HCT116 (cell line): ENCODE measurements around the gene TK1.

Experiments used
- TF ChIP-seq, protein P1 (sequence below), 3 experiments: fragments of 200-600 bp in 1 of 3; sonication (generic) in 1 of 3; IDR thresholded peaks in 2 of 3; conservative IDR thresholded peaks in 1 of 3; 2 replicates each; pipeline ENCODE4 v1.5.1; 2012 to 2017; ENCODE audit warnings: low read depth in 2 of 3, low read length in 2 of 3, antibody characterized with exemption in 1 of 3, borderline replicate concordance in 1 of 3, control low read depth in 1 of 3, mild to moderate bottlenecking in 1 of 3, mixed read lengths in 1 of 3, mixed run types in 1 of 3, moderate library complexity in 1 of 3; ENCODE audit not compliant: insufficient read depth in 1 of 3
- TF ChIP-seq, protein P2 (sequence below): IDR thresholded peaks from 2 replicates; pipeline ENCODE4 v1.6.1; 2012
- TF ChIP-seq, protein P3 (sequence below): IDR thresholded peaks from 2 replicates; pipeline ENCODE4 v1.6.1; 2012; ENCODE audit warnings: low read depth

DNA sequence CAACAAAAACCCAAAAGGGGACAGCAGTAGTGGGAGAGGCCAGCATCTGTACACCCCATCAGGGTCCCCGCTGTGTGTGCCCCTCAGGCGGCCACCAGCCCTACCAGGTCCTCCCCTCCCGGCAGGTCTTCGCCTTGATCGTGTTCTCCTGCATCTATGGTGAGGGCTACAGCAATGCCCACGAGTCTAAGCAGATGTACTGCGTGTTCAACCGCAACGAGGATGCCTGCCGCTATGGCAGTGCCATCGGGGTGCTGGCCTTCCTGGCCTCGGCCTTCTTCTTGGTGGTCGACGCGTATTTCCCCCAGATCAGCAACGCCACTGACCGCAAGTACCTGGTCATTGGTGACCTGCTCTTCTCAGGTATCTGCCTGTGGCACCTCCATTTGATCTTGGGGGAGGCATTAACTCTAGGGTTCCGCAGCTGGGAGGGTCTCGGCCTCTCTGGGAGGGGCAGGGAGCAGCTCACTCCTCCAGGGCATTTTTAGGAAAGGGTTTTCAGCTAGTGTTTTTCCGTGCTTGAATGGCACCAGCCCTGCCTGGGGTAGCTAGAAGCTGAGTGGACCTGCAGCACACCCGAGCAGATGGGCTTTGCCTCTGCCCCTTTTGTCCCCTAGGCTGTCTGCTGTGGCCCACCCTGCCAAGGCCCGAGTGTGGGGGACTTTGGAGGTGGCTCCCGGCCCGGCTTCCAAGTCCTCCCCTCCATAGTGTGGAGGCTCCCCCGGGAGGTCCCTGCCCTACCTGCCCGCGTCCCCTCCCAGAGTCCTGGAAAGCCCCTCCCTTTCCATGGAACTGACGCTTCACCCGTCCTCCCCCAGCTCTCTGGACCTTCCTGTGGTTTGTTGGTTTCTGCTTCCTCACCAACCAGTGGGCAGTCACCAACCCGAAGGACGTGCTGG is 15.9 kb downstream of the TK1 start:
- TF ChIP-seq, protein P1, sequence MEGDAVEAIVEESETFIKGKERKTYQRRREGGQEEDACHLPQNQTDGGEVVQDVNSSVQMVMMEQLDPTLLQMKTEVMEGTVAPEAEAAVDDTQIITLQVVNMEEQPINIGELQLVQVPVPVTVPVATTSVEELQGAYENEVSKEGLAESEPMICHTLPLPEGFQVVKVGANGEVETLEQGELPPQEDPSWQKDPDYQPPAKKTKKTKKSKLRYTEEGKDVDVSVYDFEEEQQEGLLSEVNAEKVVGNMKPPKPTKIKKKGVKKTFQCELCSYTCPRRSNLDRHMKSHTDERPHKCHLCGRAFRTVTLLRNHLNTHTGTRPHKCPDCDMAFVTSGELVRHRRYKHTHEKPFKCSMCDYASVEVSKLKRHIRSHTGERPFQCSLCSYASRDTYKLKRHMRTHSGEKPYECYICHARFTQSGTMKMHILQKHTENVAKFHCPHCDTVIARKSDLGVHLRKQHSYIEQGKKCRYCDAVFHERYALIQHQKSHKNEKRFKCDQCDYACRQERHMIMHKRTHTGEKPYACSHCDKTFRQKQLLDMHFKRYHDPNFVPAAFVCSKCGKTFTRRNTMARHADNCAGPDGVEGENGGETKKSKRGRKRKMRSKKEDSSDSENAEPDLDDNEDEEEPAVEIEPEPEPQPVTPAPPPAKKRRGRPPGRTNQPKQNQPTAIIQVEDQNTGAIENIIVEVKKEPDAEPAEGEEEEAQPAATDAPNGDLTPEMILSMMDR (IDR thresholded peaks at IDR 0.05 in 2 of 3, conservative IDR thresholded peaks at IDR 0.05 in 1 of 3; ENCODE audit: borderline replicate concordance in 1 of 3, insufficient read depth in 1 of 3, low read depth in 2 of 3, low read length in 2 of 3): no peak
- TF ChIP-seq, protein P2, sequence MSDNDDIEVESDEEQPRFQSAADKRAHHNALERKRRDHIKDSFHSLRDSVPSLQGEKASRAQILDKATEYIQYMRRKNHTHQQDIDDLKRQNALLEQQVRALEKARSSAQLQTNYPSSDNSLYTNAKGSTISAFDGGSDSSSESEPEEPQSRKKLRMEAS: no peak
- TF ChIP-seq, protein P3, sequence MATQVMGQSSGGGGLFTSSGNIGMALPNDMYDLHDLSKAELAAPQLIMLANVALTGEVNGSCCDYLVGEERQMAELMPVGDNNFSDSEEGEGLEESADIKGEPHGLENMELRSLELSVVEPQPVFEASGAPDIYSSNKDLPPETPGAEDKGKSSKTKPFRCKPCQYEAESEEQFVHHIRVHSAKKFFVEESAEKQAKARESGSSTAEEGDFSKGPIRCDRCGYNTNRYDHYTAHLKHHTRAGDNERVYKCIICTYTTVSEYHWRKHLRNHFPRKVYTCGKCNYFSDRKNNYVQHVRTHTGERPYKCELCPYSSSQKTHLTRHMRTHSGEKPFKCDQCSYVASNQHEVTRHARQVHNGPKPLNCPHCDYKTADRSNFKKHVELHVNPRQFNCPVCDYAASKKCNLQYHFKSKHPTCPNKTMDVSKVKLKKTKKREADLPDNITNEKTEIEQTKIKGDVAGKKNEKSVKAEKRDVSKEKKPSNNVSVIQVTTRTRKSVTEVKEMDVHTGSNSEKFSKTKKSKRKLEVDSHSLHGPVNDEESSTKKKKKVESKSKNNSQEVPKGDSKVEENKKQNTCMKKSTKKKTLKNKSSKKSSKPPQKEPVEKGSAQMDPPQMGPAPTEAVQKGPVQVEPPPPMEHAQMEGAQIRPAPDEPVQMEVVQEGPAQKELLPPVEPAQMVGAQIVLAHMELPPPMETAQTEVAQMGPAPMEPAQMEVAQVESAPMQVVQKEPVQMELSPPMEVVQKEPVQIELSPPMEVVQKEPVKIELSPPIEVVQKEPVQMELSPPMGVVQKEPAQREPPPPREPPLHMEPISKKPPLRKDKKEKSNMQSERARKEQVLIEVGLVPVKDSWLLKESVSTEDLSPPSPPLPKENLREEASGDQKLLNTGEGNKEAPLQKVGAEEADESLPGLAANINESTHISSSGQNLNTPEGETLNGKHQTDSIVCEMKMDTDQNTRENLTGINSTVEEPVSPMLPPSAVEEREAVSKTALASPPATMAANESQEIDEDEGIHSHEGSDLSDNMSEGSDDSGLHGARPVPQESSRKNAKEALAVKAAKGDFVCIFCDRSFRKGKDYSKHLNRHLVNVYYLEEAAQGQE: no peak
